ENCODE measurements around the gene WDFY3.

WDFY3 gene

GRCh38 chr4:84966382-84967242 lies at the start of gene WDFY3:
Gene WDFY3 (minus strand): TSS chr4:84966690. CDS start chr4:84860591, 106,099 bp downstream.
- peak within 1 kb of the TSS; percentile 83 for H3K4me3 ChIP-seq (ENCODE audit: low read depth, low read length)
- no peak for TF ChIP-seq CTCF (IDR thresholded peaks at IDR 0.05; ENCODE audit: low read depth, low read length)

GRCh38 chr4:85005865-85006377 lies 39.4 kb upstream of the WDFY3 start:
- no peak overlapping the region for H3K4me3 ChIP-seq (ENCODE audit: low read depth, low read length)
- no peak for TF ChIP-seq CTCF (IDR thresholded peaks at IDR 0.05; ENCODE audit: low read depth, low read length)

DNA sequence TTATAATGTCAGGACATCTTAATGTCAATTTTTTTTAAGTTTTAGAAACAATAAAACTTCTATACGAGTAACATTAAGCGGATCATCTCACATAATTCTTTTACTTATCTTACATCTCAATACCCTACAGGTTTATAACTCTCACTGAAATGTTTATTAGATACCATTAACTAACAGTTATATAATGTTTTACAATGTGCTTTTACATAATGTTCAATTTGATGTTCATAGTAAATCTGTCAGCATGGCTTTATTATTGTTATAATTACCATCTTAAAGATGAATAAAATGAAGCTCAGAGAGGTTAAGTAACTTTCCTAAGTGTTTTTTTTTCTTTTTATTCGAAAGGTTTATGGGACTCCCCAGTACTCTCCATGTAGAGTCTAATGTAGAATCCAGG lies 33.9 kb upstream of the WDFY3 start:
- no peak overlapping the region for H3K4me3 ChIP-seq (ENCODE audit: low read depth, low read length)
- TF ChIP-seq CTCF (IDR thresholded peaks at IDR 0.05; ENCODE audit: low read depth, low read length), result no peak

DNA sequence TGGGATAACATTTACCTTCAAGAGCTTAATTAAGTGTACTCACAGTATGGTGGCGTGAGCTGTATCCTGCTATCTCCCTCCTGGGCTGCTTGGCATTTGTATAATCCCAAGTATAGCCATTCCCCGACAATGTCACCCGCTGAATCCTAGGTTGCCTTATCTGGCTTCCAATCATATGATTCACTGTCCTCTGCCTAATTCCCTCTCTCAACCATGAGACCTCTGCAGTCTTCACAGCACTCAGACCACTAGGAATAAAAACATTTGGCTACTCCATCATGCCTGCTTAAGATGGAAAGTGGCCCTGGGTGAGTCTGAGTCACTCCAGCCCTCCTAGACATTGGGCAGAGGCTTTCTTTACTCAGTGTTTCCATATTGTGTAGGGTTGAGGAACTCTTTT lies 28.9 kb upstream of the WDFY3 start:
- no peak overlapping the region for H3K4me3 ChIP-seq (ENCODE audit: low read depth, low read length)
- TF ChIP-seq CTCF (IDR thresholded peaks at IDR 0.05; ENCODE audit: low read depth, low read length), result no peak

DNA sequence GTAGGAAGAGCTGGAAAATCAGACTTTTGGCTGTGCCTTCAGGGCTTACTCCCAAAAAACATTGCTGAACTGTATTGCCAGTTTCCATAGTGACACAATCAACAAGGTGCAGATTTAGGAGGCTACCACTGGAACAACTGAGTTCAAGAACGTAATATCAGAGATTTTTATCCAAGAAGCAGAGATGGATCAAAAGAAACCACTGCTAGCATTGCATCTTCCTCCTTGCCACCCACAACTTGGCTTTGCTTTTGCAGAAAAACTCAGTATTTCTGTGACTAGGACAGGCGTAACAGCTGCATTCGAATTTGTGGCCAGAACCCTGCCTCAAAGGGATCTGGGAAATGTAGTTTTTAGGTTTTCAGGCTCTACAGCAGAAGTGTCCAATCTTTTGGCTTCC lies 27.8 kb upstream of the WDFY3 start:
- no peak for TF ChIP-seq CTCF (IDR thresholded peaks at IDR 0.05; ENCODE audit: low read depth, low read length)
- no peak overlapping the region for H3K4me3 ChIP-seq (ENCODE audit: low read depth, low read length)

- H3K4me3 ChIP-seq (ENCODE audit: low read depth, low read length), result no peak overlapping the region
- no peak for TF ChIP-seq CTCF (IDR thresholded peaks at IDR 0.05; ENCODE audit: low read depth, low read length)
Observed at GRCh38 chr4:84985952-84986351, 19.5 kb upstream of the WDFY3 start.

- no peak overlapping the region for H3K4me3 ChIP-seq (ENCODE audit: low read depth, low read length)
- no peak for TF ChIP-seq CTCF (IDR thresholded peaks at IDR 0.05; ENCODE audit: low read depth, low read length)
Observed at GRCh38 chr4:84977396-84977795, 10.9 kb upstream of the WDFY3 start.
